Dermis microvascular lymphatic vessel endothelial cell (primary cell): ENCODE results near the gene ADGRG7. TPM values are rescaled to one million over a fixed set of nuclear protein-coding genes. Genes with fewer than 3 reads are reported as not detected.
A peak's percentile ranks its signal among the peaks of the same experiment; 100 is the strongest.

Experiments used
- DNase-seq, 2 donors: peaks; one replicate each; pipeline versions ENCODE4 v3.0.0 to v3.0.0-alpha.2; 2010; ENCODE audit warnings: low read depth in 2 of 2
- total RNA-seq: library from RNA; depleted of rRNA; stranded (reverse); fragments of >200 nt; gene quantifications from 2 replicates; pipeline ENCODE4 v1.2.1, GENCODE V29; 2014

Gene ADGRG7
- total RNA-seq, 1 donor from 2014 or later, result not detected

DNA sequence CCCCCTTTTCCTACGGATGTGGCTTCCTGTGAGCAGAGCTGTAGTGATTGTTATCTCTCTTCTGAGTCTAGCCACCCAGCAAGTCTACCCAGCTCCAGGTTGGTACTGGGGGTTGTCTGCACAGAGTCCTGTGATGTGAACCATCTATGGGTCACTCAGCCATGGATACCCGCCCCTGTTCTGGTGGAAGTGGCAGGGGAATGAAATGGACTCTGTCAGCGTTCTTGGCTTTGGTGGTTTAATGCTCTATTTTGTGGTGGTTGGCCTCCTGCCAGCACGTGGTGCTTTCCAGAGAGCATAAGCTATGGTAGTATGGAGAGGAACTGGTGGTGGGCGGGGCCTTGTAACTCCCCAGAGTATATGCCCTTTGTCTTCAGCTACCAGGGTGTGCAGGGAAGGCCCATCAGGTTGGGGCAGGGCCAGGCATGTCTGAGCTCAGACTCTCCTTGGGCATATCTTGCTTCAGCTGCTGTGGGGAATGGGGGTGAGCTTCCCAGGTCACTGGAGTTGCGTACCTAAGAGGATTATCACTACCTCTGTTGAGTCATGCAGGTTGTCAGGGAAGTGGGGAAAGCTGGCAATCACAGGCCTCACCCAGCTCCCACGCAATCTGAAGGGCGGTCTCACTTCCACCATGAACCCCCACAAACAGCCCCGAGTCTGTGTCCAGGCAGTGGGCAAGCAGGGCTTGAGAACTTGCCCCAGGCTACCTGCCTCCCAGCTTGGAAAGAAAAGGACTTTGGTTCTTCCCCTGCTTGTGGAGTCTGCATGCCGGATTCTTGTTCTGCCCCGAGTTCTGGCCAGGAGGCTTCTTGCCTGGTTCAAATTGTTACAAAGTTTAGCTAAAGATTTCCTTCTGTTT is 9.0 kb upstream of the ADGRG7 start:
- DNase-seq, result peak; percentile 7 to 34

DNA sequence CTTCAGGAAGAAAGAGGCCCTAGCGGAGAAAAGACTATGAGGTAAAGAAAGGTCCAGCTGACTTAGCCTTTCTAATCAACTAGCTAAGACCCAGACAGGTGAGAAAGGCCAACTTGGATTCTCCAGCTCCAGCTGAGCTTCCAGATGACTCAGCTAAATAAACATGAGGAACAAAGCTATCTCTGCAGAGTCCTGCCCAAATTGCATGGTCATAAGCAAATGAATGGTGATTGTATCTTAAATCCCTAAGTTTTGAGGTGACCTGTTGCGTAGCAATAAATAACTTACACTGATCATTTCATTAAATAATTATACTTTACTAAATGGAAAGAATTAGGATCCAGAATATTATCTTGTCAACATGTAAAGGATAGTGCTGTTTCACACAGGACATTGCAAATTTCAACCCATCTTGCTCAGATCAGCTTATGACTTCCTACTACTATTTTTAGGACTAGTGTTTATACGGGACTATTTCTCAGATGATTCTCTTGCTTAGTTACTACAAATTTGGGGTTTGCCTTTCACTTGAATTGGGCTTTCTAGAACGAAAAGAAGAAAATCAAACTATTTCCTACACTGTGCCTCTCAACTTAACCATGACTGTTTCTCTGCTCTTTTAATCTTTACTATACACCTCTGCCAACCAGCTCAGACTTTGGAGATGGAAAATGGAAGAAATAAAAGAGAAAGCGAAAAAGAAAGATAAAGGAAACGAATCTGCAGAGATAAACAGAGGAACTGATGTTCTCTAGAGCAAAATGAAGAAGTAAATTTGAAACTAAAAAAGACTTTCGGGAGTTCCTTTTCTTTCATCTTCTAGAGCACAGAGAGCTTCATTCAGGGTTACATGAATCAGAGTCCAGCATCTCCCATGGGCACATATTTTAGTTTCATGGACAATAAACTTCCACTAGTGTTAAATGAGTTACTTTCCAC is 6.6 kb upstream of the ADGRG7 start:
- DNase-seq, result peak; percentile 15 to 55

DNA sequence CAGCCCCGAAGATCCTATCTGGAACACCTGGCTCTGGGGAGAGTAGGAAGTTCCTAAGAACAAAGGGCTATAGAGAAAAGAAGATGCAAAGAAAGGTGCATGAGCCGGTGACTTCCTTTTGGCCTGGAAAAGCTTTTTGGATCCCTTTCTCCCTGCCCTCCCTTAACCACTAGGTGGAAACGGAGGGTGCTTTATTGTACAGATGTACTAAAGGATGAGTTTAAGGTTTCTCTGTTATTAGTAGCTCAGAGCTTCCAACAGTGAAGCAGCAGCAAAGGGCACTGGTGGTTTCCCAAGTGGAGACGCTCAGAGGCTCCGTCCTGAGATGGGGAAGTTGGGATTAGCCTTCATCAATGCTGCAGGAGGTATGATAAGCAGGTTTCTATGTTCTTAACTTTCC is 5.9 kb upstream of the ADGRG7 start:
- peak in 1 of 2 donors; percentile 23 for DNase-seq

DNA sequence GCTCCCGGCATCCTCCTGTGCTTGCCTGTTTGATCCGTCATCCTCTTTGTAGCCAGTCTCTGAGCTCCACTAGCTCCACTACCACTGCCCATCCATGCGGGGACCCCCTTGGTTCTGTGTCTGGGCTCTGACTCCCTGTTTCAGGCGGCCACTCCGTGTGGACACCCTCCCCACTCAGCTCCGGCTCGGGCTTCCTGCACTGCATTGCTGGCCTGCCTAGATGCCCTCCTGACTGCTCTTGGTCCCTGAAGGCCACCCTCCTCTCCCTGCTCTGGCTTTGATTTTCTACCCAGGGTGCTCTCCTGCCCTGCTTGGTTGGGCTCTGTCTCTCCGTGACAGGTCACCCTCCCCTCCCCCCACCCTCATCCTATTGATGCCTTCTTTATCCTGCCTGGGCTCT is 4.0 kb upstream of the ADGRG7 start:
- no peak for DNase-seq

DNA sequence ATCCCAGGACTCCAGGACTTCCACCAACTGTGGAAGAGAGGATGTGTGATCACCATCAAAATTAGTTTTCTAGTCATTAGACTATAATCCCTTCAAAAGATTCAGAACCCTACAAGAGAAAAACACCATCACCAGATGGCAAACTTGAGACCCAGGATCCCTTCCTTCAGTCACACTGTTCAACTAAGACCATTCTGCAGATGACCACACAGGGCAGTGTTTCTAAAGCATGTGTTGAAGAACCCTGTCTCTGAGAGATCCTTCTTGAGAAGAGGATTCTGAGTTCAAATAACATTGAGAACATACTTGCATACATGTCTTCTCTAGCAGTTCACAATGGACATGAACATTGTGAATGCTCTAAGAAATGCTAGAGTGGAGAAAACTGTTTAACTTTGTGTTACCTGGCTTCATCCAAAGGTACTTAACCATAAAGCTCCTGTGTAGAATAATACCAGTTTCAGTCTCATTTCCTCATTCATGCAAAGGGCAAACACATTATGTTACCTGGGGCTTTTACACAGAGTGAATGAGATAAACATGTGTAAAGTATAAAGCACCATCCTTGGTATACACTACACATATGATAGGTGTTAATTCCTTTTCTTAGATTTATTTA is 2.4 kb upstream of the ADGRG7 start:
- DNase-seq, result no peak

DNA sequence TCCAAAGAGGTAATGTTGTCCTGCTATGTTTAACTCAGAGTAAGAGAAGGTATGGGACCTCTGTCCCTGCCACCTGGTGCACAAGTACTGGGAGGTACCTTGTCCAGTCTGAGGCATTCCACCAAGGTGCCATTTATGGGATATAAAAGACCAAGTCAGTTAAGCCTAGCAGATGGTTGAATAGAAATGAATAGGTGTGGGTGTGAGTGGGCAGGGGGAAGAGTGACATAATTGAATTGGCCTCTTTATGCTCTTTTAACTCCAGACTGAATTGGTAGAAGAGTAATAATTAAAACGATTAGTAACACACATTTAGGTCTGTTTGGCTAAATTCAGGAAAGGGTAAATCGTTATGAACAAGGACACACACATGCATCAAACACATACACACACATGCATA is 562 bp downstream of the ADGRG7 start:
- DNase-seq, result no peak

DNA sequence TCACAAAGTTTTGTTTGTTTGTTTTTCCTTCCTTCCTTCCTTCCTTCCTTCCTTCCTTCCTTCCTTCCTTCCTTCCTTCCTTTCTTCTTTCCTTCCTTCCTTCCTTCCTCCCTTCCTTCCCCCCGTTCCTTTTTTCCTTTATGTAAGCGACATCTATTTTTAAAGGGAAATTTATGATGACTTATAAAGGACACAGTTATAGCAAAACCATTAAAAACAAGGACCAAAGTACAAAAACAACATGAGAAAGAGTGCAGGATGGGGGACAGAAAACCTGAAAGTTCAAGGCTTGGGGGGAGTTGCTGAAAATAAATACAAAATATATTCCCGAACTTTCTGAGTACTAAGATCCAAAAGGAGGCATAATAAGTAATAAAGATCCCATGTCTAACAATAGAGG is 1.8 kb downstream of the ADGRG7 start:
- DNase-seq, result no peak

DNA sequence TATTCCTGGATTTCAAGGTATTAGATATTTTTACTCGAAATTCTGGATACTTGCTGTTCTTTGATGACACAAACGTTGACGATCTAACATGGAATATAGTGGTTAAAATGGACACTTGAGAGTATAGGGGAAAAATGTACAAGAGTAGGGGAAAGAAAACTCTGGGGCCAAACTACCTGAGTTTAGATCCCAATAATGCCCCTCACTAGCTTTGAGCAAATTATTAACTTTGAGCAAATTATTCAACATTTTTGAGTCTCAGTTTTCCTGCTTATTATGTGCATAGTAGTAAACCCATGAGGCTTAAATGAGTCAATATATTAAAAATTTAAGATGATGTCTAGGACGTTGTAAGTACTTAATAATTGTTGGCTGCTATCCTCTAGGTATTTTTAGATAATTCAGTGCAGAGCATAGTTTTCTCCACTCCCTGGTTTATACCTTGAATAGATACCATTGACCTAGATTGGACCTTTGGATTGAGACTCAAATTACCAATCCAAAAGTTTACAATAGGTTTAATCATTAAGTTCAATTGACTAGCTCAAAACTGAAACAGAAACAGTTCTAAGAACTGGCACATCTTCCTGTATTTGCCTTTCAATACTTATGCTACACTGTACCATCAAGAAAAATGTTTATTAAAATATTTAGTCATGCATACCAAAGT is 4.5 kb downstream of the ADGRG7 start:
- DNase-seq, result no peak

DNA sequence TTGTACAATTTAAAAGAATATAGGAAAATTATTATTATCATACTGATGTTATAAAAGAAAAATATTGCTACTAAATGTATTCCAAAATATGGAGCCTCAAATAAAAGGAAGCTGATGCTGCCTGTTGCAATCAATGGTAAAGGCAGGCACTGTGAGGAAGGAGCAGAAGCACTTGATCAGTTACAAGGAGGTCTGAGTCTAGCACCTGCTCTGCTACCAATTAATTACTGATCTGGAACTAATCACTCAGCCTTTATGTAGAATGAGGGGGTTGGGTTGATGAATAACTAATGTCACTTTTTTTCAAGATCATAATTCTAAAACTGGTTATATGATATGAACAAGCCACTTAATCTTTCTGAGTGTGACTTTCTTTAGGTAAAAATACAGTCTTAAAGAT is 5.5 kb downstream of the ADGRG7 start:
- DNase-seq, result no peak

DNA sequence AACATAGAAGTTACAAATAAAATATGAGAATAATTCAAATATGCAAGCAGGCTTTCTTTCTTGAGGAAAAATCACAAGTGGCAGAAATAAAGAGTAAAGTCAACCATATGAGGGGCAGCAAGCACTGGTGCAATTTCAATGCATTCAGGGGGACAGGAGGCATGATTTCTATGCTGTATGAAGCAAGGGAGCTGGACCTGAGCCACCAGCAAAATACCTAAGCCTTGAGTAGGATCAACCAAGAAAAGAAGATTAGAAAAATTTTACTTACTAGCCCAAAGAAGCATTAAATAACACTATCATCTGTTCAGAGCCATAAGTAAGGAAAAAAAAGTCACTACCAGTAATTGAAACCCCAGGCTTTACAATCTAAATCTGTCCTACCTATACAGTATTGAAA is 6.3 kb downstream of the ADGRG7 start:
- no peak for DNase-seq

DNA sequence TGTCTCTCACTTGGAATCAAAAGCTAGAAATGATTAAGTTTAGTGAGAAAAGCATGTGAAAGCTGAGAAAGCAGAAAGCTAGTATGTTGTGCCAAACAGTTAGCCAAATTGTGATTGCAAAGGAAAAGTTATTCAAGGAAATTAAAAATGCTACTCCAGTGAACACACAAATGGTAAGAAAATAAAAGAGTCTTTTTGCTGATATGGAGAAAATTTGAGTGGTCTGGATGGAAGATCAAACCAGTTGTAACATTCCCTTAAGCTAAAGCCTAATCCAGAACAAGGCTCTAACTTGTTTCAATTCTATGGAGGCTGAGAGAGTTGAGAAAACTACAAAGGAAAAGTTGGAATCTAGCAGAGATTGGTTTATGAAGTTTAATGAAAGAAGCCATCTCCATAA is 11.8 kb downstream of the ADGRG7 start:
- no peak for DNase-seq

DNA sequence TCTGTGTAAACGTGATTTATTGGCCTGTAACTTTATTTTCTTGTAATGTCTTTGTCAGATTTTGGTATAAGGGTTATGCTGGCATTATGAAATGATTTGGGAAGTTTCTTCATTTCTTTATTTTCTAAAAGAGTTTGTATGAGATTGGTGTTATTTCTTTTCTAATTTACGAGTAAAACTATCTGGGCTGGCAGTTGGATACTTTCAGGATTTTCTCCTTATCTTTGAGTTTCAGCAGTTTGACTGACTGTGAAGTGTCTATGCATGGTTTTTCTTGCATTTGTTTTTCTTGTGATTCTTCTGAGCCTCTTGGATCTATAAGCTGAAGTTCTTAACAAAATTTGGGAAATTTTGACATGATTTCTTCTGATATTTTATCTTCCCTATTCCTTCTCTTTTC is 18.1 kb downstream of the ADGRG7 start:
- DNase-seq, result no peak

DNA sequence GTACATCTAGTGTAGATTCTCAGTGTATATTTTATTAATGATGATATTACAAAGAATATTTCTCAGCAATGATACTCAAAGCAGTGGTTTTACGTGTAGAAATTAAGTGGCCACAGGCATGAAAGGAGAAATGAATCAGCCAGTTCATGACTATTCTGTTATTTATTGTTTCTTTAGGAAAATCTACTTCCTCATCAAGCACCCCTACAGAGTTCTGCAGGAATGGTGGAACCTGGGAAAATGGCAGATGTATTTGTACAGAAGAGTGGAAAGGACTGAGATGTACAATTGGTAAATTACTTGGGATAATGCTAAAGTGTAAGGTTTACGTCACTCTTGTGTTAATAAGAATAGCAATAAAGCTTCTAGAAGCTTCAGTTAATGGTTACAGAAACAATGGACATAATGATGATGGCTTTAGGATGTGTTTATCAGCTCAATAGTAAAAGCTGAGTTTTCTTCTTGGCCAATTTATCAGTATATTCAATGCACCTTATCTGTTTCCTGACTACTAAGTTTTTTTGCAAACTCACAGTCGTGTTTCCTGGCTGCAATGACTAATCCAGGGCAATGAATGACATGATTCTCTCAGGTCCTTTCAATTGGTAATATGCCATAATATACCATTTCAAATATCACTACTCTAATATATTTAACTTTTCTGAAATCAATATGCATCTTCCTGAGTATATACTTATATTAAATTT is 20.2 kb downstream of the ADGRG7 start:
- DNase-seq, result peak; percentile 74 to 91

DNA sequence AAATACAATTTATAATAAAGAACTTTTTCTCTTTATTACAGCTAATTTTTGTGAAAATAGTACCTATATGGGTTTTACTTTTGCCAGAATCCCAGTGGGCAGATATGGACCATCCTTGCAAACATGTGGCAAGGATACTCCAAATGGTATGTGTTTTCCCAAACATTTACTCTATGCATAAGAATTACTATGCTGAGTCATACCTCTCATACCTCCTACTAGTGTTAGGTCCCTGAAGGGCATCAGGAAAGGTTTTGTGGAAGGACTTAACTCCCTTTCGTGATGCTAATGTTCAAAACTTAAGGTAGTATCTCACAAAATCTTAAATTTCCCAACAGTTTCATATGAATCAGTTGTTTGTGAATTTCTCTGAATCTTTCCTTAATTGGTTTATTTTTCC is 21.3 kb downstream of the ADGRG7 start:
- DNase-seq, result peak in 1 of 2 donors; percentile 4

DNA sequence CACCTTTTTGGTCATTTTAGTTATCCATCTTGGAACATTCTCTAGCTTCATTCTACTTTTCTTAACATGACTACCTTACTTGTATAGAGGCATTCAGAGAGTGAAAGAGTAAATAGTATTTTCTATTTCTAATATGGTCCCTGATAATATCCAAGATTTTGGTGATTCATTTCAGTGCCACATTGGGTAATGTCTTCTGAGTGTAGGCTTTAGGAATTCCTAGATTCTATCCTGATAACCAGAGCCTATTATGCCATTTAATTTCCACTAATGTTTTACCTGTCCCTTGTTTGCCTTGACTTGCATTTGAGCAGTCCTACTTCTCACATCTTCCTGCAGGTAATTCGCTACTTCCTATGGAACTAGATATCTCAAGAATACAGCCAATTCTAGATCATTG is 21.8 kb downstream of the ADGRG7 start:
- DNase-seq, result no peak

DNA sequence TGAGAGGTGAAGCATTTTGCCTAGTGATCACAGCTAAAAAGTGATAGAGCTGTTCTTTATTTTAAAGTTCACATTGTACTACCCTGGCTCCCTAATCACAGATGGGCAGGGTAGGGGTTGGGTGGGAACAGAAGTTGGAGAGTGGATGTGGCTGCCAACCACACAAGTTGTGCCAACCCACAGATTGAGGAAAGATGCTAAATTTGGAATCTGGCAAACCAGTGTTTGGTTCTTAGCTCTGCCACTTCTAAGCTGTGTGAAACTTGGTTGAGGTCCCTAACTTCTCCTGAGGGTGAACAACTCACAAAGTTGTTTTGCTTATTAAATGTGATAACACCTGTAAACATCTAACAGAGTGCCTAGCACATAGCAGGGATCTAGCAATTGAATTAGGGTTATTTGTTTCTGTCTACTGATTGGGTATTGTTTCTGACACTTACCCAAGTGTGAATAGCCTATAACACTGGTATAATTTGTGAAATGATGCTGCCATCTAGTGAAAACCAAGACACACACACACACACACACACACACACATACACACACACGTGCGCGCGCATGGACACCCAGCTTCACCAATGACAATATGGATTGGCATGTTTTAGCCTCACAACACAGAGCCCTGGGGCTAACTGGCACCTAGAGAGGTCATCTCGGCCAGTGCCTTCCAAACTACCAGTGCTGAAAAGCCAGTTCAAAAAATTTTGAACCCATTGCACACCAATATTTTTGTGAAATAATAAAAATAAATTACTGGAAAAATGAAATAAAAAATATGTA is 25.3 kb downstream of the ADGRG7 start:
- DNase-seq, result peak; percentile 40 to 67

DNA sequence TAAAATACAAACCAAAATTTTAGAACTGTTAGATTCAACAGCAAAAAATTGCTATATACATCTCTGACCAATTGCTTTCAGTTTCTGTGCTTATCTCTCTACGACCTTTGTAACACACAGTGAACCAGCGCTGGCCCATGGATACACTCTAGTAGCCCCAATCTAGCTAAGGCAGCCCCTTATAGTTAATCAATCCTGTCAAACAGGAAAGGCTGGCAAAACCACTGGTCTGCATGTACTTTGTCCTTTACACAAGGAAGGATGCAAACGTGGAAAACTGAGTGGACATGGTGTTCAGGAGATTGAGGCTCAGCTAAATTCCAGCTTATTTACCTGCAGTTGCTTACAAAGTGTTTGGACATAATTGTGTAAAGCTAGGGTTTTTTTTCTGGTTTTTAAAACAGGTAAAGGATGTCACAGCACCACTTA is 25.9 kb downstream of the ADGRG7 start:
- DNase-seq, result no peak

DNA sequence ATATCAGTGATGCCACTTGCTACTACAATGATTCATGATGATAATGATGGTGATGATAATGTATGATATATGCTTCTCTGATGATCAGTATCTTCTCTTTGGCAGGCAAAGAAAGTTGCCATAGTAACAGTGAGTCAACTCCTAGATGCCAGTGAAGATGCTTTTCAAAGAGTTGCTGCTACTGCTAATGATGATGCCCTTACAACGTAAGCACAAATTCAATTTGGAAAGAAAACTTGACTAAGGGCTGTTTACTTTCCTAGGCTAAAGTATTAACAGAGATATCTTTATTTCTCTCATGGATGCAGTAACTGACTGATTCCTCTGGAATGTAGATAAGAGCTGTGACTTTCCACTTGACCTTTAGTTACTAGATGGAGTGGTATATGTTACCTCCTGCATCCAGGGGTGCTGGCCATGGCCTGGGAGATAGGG is 27.8 kb downstream of the ADGRG7 start:
- DNase-seq, result no peak

DNA sequence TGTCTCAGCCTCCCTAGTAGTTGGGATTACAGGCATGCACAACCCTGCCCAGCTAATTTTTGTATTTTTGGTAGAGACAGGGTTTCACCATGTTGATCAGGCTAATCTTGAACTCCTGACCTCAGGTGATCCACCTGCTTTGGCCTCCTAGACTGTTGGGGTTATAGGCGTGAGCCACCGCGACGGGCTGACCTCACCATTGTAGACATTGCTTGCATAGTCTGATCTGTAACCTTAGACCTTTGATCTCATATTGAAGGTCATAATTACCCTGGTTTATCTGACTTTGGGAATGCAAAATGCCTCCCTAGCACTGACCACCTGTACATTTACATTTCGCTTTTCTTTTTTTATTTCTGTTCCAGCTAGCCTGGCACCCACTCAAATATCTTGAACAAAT is 31.2 kb downstream of the ADGRG7 start:
- no peak for DNase-seq

DNA sequence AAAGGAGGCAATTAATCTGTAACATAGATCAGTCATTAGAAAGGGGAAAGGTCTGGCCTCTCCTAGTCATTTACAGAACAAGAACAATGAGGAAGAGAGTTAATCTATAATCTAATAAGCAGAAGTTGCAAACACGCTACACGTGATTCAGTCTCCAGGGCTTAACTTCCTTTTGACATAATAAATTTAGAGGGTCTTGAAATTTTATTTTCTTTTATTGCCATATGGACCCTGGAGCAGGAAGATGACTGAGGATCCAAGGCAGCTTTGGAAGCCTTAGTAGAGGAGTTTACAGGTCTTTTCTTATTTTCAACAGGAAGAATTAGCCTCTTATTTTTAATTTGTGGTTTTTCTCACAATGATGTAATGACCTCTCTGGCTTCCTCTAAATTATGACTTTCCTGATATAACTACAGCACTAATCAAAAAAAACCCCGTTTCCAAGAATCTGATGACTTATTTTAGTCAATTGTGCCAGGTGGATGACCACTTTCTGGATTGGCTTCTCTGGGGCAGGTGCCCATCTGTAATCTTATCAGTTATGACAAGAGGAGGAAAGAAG is 32.2 kb downstream of the ADGRG7 start:
- DNase-seq, result no peak
